Lower leg skin (tissue), 3 donors: ENCODE results near the gene PLA2G4E.

Experiments
- CTCF ChIP-seq, 3 donors: fragments of 450-650 bp; IDR thresholded peaks; one replicate each; pipeline ENCODE4 v1.5.1; 2016; ENCODE audit warnings: antibody characterized with exemption in 3 of 3, mild to moderate bottlenecking in 3 of 3, moderate library complexity in 2 of 3
- POLR2A ChIP-seq, 2 donors: fragments of 450-650 bp; IDR thresholded peaks; one replicate each; pipeline ENCODE4 v1.6.1; 2016 to 2017; ENCODE audit warnings: antibody characterized with exemption in 2 of 2, mild to moderate bottlenecking in 1 of 2, moderate library complexity in 1 of 2

GRCh38 chr15:42009022-42009421, 11.8 kb downstream of the PLA2G4E start:
- no peak for TF ChIP-seq CTCF (IDR thresholded peaks at IDR 0.05)
- TF ChIP-seq POLR2A (IDR thresholded peaks at IDR 0.05): no peak
